BE2C (cell line): ENCODE data around the gene CPHXL2.

Experiments
- DNase-seq: peaks from one replicate; pipeline ENCODE4 v3.0.0-alpha.2; 2020
- H3K27me3 ChIP-seq: fragments of 250-450 bp; sonication (Bioruptor Pico); 2 replicates; pipeline ENCODE4 v1.5.1; 2020; ENCODE audit warnings: mild to moderate bottlenecking
- H3K36me3 ChIP-seq: fragments of 250-450 bp; sonication (Bioruptor Pico); 2 replicates; pipeline ENCODE4 v1.5.1; 2020; ENCODE audit warnings: mild to moderate bottlenecking
- H3K4me1 ChIP-seq: fragments of 250-450 bp; sonication (Bioruptor Pico); 2 replicates; pipeline ENCODE4 v1.5.1; 2020
- H3K4me3 ChIP-seq: 2 replicates; pipeline ENCODE4 v1.5.1; 2011; ENCODE audit warnings: low read depth, low read length
- H3K9me3 ChIP-seq: fragments of 250-450 bp; sonication (Bioruptor Pico); 2 replicates; pipeline ENCODE4 v1.5.1; 2020
- TF ChIP-seq, protein P1 (sequence below): IDR thresholded peaks from 2 replicates; pipeline ENCODE4 v1.5.1; 2012; ENCODE audit warnings: mild to moderate bottlenecking, low read depth, low read length

The CPHXL2 gene

DNA sequence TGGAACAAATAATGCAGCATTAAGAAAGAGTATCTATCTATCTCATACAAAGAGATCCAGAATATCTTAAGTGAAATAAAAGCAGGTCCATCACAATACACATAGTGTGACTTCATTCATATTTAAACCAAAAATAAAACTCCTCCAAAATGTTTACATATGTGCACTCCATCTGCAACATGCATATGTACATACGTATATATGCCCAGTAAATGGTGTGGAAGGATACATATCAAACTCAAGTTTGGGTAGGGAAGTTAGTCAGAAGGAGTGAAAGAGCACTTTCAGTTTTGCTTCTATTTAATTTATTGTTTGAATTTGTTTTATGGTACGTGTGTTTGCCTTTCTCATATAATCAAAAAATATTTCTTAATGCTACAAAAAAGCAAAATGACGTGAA is 41.8 kb downstream of the CPHXL2 start:
- peaks cover 88% of the 10 kb centered on the region for H3K36me3 ChIP-seq
- H3K4me1 ChIP-seq, result no peaks in the 10 kb centered on the region
- no peak overlapping the region for H3K4me3 ChIP-seq
- TF ChIP-seq, protein P1, sequence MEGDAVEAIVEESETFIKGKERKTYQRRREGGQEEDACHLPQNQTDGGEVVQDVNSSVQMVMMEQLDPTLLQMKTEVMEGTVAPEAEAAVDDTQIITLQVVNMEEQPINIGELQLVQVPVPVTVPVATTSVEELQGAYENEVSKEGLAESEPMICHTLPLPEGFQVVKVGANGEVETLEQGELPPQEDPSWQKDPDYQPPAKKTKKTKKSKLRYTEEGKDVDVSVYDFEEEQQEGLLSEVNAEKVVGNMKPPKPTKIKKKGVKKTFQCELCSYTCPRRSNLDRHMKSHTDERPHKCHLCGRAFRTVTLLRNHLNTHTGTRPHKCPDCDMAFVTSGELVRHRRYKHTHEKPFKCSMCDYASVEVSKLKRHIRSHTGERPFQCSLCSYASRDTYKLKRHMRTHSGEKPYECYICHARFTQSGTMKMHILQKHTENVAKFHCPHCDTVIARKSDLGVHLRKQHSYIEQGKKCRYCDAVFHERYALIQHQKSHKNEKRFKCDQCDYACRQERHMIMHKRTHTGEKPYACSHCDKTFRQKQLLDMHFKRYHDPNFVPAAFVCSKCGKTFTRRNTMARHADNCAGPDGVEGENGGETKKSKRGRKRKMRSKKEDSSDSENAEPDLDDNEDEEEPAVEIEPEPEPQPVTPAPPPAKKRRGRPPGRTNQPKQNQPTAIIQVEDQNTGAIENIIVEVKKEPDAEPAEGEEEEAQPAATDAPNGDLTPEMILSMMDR, result no peak
- H3K9me3 ChIP-seq, result no peaks in the 10 kb centered on the region
- H3K27me3 ChIP-seq, result no peaks in the 10 kb centered on the region
- no peak for DNase-seq

DNA sequence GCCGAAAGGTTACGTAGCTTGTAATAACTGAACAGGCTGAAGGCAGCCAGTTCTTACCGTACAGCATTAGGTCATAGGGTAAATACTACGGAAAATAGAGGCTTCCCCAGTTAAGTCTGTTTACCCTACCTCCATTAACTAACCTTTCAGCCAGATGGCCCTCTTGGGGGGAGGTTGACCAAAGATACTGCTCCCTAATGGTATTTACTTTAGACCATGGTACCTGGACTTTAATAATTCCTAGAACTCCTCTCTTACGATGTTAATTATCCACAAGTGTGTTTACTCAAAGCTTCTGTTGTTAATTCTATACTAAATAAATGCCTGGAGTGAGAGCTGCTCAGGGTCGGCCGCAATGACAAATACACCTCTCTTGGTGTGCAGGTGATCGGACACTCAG is 44.0 kb downstream of the CPHXL2 start:
- Histone ChIP-seq H3K36me3 (peaks cover 90% of the 10 kb centered on the region), H3K4me1 (no peaks in the 10 kb centered on the region), H3K9me3 (no peaks in the 10 kb centered on the region), H3K4me3 (no peak overlapping the region), H3K27me3 (no peaks in the 10 kb centered on the region)
- TF ChIP-seq, protein P1, result no peak
- DNase-seq, result no peak

- H3K4me3 ChIP-seq, result no peak overlapping the region
- no peaks in the 10 kb centered on the region for H3K9me3 ChIP-seq
- peaks cover 91% of the 10 kb centered on the region for H3K36me3 ChIP-seq
- H3K27me3 ChIP-seq, result no peaks in the 10 kb centered on the region
- TF ChIP-seq, protein P1, result no peak
- H3K4me1 ChIP-seq, result no peaks in the 10 kb centered on the region
- no peak for DNase-seq
Observed at GRCh38 chr16:75630052-75630451, 46.8 kb downstream of the CPHXL2 start.

- TF ChIP-seq, protein P1, result no peak
- Histone ChIP-seq H3K27me3 (no peaks in the 10 kb centered on the region), H3K36me3 (peaks cover 82% of the 10 kb centered on the region)
Observed at GRCh38 chr16:75629132-75629531, 47.7 kb downstream of the CPHXL2 start.

GRCh38 chr16:75628351-75628750 is 48.5 kb downstream of the CPHXL2 start:
- Histone ChIP-seq H3K4me1 (no peaks in the 10 kb centered on the region), H3K4me3 (no peak overlapping the region), H3K9me3 (no peaks in the 10 kb centered on the region), H3K36me3 (peaks cover 74% of the 10 kb centered on the region), H3K27me3 (no peaks in the 10 kb centered on the region)
- DNase-seq, result no peak
- TF ChIP-seq, protein P1, result no peak

More at GRCh38 chr16:75629132-75629531, 47.7 kb downstream of the CPHXL2 start:
- no peaks in the 10 kb centered on the region for H3K9me3 ChIP-seq
- H3K4me1 ChIP-seq, result no peaks in the 10 kb centered on the region
- no peak for DNase-seq
- H3K4me3 ChIP-seq, result no peak overlapping the region

DNA sequence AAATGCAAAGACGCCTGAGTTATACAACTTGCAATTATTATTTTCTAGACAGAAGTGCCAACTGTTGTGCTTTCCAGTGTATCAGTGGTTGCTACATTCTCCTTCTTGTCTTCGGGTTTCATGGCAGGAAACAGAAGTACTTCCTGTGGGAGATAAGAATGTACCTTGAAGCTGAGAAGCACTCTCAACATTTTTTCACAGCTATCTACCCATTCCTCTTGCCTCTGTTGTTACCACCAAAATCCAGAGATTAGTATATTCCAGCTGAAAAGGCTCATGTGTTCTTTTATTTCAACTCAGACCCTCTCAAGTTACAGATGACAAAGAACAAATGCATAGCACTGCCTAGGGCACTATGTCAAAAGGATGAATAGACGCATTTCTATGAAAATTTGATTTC is 49.0 kb downstream of the CPHXL2 start:
- Histone ChIP-seq H3K4me1 (no peaks in the 10 kb centered on the region), H3K27me3 (no peaks in the 10 kb centered on the region), H3K36me3 (peaks cover 69% of the 10 kb centered on the region), H3K9me3 (no peaks in the 10 kb centered on the region), H3K4me3 (no peak overlapping the region)
- TF ChIP-seq, protein P1, result no peak
- DNase-seq, result no peak
